K562 (cell line): ENCODE results near the gene CHSY1.

Experiments
- BRD9 ChIP-seq: fragments of 450-650 bp; IDR thresholded peaks from 2 replicates; pipeline ENCODE4 v1.6.1; 2018; ENCODE audit warnings: low read depth; ENCODE audit not compliant: partially characterized antibody
- EP300 ChIP-seq: IDR thresholded peaks from 2 replicates; pipeline ENCODE4 v1.6.1; 2012; ENCODE audit warnings: low read length, improper control_type of control experiment
- HDGF ChIP-seq: fragments of 450-650 bp; IDR thresholded peaks from 2 replicates; pipeline ENCODE4 v1.6.1; 2016
- KLF16 ChIP-seq: IDR thresholded peaks from 2 replicates; pipeline ENCODE4 v1.6.1; 2016; ENCODE audit warnings: antibody characterized with exemption
- MTA1 ChIP-seq: fragments of 450-650 bp; IDR thresholded peaks from 2 replicates; pipeline ENCODE4 v1.6.1; 2017; ENCODE audit warnings: borderline replicate concordance
- POLR2AphosphoS5 ChIP-seq: IDR thresholded peaks from 2 replicates; pipeline ENCODE4 v1.6.1; 2011; ENCODE audit warnings: mild to moderate bottlenecking, low read depth, low read length, moderate library complexity; ENCODE audit not compliant: control insufficient read depth, insufficient read depth
- ZNF12 ChIP-seq: sonication (generic); formaldehyde crosslinking; IDR thresholded peaks from 2 replicates; pipeline ENCODE4 v1.4.0; 2020; ENCODE audit warnings: mild to moderate bottlenecking, missing genetic modification reagents
- ZNF274 ChIP-seq: IDR thresholded peaks from 2 replicates; pipeline ENCODE4 v1.6.1; 2011; ENCODE audit warnings: low read depth, mild to moderate bottlenecking, low read length, moderate library complexity, borderline replicate concordance
- TF ChIP-seq, protein P1 (sequence below), 2 experiments: IDR thresholded peaks; 2 replicates each; pipeline ENCODE4 v1.6.1; 2012; ENCODE audit warnings: improper control_type of control experiment in 2 of 2, low read depth in 2 of 2, low read length in 2 of 2, borderline replicate concordance in 1 of 2

DNA sequence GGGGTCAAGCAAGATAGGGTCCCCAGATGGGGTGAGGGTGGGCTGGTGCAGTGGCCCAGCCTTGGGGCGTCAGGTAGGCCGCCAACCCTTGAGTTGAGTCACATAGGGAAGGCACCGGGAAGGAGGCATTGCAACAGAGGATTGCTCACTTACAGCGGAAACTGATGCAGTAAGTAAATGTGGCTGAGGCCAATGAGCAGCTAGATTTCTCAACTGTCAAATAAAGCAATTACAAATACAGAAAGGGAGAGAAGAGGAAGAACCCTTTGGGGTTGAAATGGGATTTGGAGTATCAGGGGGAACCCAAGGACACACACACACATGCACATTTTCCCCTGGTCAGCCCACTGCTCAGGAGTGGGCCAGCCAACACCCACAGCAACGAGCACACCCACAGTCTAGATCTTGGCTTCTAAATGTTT is 44.0 kb downstream of the CHSY1 start:
- TF ChIP-seq ZNF274: no peak
- no peak for TF ChIP-seq MTA1
- TF ChIP-seq, protein P1, sequence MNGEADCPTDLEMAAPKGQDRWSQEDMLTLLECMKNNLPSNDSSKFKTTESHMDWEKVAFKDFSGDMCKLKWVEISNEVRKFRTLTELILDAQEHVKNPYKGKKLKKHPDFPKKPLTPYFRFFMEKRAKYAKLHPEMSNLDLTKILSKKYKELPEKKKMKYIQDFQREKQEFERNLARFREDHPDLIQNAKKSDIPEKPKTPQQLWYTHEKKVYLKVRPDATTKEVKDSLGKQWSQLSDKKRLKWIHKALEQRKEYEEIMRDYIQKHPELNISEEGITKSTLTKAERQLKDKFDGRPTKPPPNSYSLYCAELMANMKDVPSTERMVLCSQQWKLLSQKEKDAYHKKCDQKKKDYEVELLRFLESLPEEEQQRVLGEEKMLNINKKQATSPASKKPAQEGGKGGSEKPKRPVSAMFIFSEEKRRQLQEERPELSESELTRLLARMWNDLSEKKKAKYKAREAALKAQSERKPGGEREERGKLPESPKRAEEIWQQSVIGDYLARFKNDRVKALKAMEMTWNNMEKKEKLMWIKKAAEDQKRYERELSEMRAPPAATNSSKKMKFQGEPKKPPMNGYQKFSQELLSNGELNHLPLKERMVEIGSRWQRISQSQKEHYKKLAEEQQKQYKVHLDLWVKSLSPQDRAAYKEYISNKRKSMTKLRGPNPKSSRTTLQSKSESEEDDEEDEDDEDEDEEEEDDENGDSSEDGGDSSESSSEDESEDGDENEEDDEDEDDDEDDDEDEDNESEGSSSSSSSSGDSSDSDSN (IDR thresholded peaks at IDR 0.05; ENCODE audit: borderline replicate concordance in 1 of 2, low read depth in 2 of 2, low read length in 2 of 2): no peak
- no peak for TF ChIP-seq BRD9
- TF ChIP-seq ZNF12: no peak
- TF ChIP-seq POLR2AphosphoS5: no peak
- TF ChIP-seq KLF16: no peak
- TF ChIP-seq HDGF: no peak
- TF ChIP-seq EP300: no peak
